Breast epithelium (tissue), 3 donors: Measurements from ENCODE around the gene PCDHGA6.

Experiments
- CTCF ChIP-seq, 3 donors: fragments of 450-650 bp; IDR thresholded peaks; one replicate each; pipeline ENCODE4 v1.5.1; 2016 to 2017; ENCODE audit warnings: antibody characterized with exemption in 3 of 3, mild to moderate bottlenecking in 3 of 3, moderate library complexity in 3 of 3
- POLR2A ChIP-seq: fragments of 450-650 bp; IDR thresholded peaks from one replicate; pipeline ENCODE4 v1.6.1; 2016; ENCODE audit warnings: antibody characterized with exemption, mild to moderate bottlenecking, moderate library complexity
- POLR2AphosphoS5 ChIP-seq, 3 donors: sonication (generic); formaldehyde crosslinking; IDR thresholded peaks; one replicate each; pipeline ENCODE4 v1.6.1; 2017; ENCODE audit warnings: antibody characterized with exemption in 3 of 3

GRCh38 chr5:141360685-141361084 is 13.0 kb upstream of the PCDHGA6 start:
- TF ChIP-seq CTCF (IDR thresholded peaks at IDR 0.05) (no peak), POLR2A (no peak), POLR2AphosphoS5 (IDR thresholded peaks at IDR 0.05) (no peak)
